Measurements from ENCODE around the gene ALG12.

DNA sequence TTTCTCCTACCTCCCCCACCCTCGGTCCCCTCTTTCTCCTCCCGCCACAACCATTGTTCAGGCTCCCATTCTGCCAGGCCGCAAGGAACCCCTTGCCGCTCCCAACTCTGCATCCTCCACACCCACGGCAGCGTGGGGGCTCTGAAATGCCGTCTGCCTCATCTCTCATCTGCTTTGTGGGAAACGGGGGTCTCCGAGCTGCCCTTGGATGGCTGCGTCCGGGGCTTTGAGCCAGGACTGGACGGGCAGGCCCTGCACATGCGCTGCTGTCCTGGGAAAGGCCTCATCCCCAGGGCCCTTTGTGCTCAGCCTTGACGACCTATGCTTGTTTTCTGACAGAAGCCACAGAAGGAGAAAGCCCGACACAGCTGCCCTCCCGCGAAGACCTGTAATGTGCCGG lies 8.7 kb upstream of the ALG12 start:
- no peak for TF ChIP-seq POLR2AphosphoS5 (IDR thresholded peaks at IDR 0.05; ENCODE audit: low read depth, low read length)
- no peak for TF ChIP-seq SIN3A (IDR thresholded peaks at IDR 0.05; ENCODE audit: borderline replicate concordance, insufficient read depth, low read length)
- TF ChIP-seq FOXP2 (optimal IDR thresholded peaks at IDR 0.05; ENCODE audit: borderline replicate concordance, extremely low read depth, extremely low read length, insufficient read depth) = no peak
- no peak for TF ChIP-seq TAF1 (IDR thresholded peaks at IDR 0.05; ENCODE audit: borderline replicate concordance, insufficient read depth, low read length)
- TF ChIP-seq REST (IDR thresholded peaks at IDR 0.05; ENCODE audit: insufficient read depth in 1 of 2, low read depth in 2 of 2, low read length in 2 of 2) = no peak

All from PFSK-1 (cell line).